ENCODE measurements around the gene MED9.

Gene MED9

GRCh38 chr17:17507465-17508011, 30.7 kb downstream of the MED9 start:
- Histone ChIP-seq H3K9me3 (replicated peaks; ENCODE audit: low read length) (no peaks in the 10 kb centered on the region), H3K27me3 (ENCODE audit: control insufficient read depth, insufficient read depth, low read length) (no peaks in the 10 kb centered on the region), H3K36me3 (ENCODE audit: insufficient read depth, low read length) (no peaks in the 10 kb centered on the region), H3K4me1 (ENCODE audit: control insufficient read depth, insufficient read depth, low read length) (peaks cover 9% of the 10 kb centered on the region), H3K4me3 (ENCODE audit: low read length) (no peak overlapping the region), H3K9ac (ENCODE audit: low read depth, low read length) (no peak overlapping the region), H3K4me2 (ENCODE audit: low read length) (no peak overlapping the region)

GRCh38 chr17:17508019-17508535, 31.3 kb downstream of the MED9 start:
- H3K4me2 ChIP-seq (ENCODE audit: low read length) = no peak overlapping the region

GRCh38 chr17:17508646-17509591, 32.1 kb downstream of the MED9 start:
- H3K9me3 ChIP-seq (replicated peaks; ENCODE audit: low read length) = no peaks in the 10 kb centered on the region
- no peak overlapping the region for H3K9ac ChIP-seq (ENCODE audit: low read depth, low read length)
- no peaks in the 10 kb centered on the region for H3K36me3 ChIP-seq (ENCODE audit: insufficient read depth, low read length)
- H3K4me1 ChIP-seq (ENCODE audit: control insufficient read depth, insufficient read depth, low read length) = peaks cover 14% of the 10 kb centered on the region
- H3K27me3 ChIP-seq (ENCODE audit: control insufficient read depth, insufficient read depth, low read length) = no peaks in the 10 kb centered on the region
- no peak overlapping the region for H3K4me2 ChIP-seq (ENCODE audit: low read length)
- no peak overlapping the region for H3K4me3 ChIP-seq (ENCODE audit: low read length)

More at GRCh38 chr17:17508019-17508535, 31.3 kb downstream of the MED9 start:
- no peaks in the 10 kb centered on the region for H3K27me3 ChIP-seq (ENCODE audit: control insufficient read depth, insufficient read depth, low read length)
- no peak overlapping the region for H3K9ac ChIP-seq (ENCODE audit: low read depth, low read length)
- H3K9me3 ChIP-seq (replicated peaks; ENCODE audit: low read length) = no peaks in the 10 kb centered on the region
- H3K4me3 ChIP-seq (ENCODE audit: low read length) = no peak overlapping the region
- no peaks in the 10 kb centered on the region for H3K36me3 ChIP-seq (ENCODE audit: insufficient read depth, low read length)
- peaks cover 14% of the 10 kb centered on the region for H3K4me1 ChIP-seq (ENCODE audit: control insufficient read depth, insufficient read depth, low read length)

- H3K27me3 ChIP-seq (ENCODE audit: control insufficient read depth, insufficient read depth, low read length) = no peaks in the 10 kb centered on the region
- H3K4me2 ChIP-seq (ENCODE audit: low read length) = no peak overlapping the region
- H3K9ac ChIP-seq (ENCODE audit: low read depth, low read length) = no peak overlapping the region
Measured at GRCh38 chr17:17509601-17510425, 33.0 kb downstream of the MED9 start.

GRCh38 chr17:17510456-17511292, 33.9 kb downstream of the MED9 start:
- H3K9ac ChIP-seq (ENCODE audit: low read depth, low read length) = no peak overlapping the region

More at GRCh38 chr17:17509601-17510425, 33.0 kb downstream of the MED9 start:
- H3K4me1 ChIP-seq (ENCODE audit: control insufficient read depth, insufficient read depth, low read length) = peaks cover 14% of the 10 kb centered on the region
- H3K9me3 ChIP-seq (replicated peaks; ENCODE audit: low read length) = no peaks in the 10 kb centered on the region
- H3K36me3 ChIP-seq (ENCODE audit: insufficient read depth, low read length) = no peaks in the 10 kb centered on the region
- no peak overlapping the region for H3K4me3 ChIP-seq (ENCODE audit: low read length)

GRCh38 chr17:17511293-17511741, 34.5 kb downstream of the MED9 start:
- H3K4me1 ChIP-seq (ENCODE audit: control insufficient read depth, insufficient read depth, low read length) = peaks cover 26% of the 10 kb centered on the region
- H3K9me3 ChIP-seq (replicated peaks; ENCODE audit: low read length) = no peaks in the 10 kb centered on the region
- H3K27me3 ChIP-seq (ENCODE audit: control insufficient read depth, insufficient read depth, low read length) = no peaks in the 10 kb centered on the region
- H3K4me3 ChIP-seq (ENCODE audit: low read length) = no peak overlapping the region
- no peak overlapping the region for H3K9ac ChIP-seq (ENCODE audit: low read depth, low read length)
- H3K36me3 ChIP-seq (ENCODE audit: insufficient read depth, low read length) = no peaks in the 10 kb centered on the region
- no peak overlapping the region for H3K4me2 ChIP-seq (ENCODE audit: low read length)

More at GRCh38 chr17:17510456-17511292, 33.9 kb downstream of the MED9 start:
- Histone ChIP-seq H3K36me3 (ENCODE audit: insufficient read depth, low read length) (no peaks in the 10 kb centered on the region), H3K9me3 (replicated peaks; ENCODE audit: low read length) (no peaks in the 10 kb centered on the region), H3K27me3 (ENCODE audit: control insufficient read depth, insufficient read depth, low read length) (no peaks in the 10 kb centered on the region), H3K4me3 (ENCODE audit: low read length) (no peak overlapping the region), H3K4me2 (ENCODE audit: low read length) (no peak overlapping the region), H3K4me1 (ENCODE audit: control insufficient read depth, insufficient read depth, low read length) (peaks cover 19% of the 10 kb centered on the region)

GRCh38 chr17:17511881-17512858, 35.4 kb downstream of the MED9 start:
- H3K36me3 ChIP-seq (ENCODE audit: insufficient read depth, low read length) = no peaks in the 10 kb centered on the region
- H3K4me2 ChIP-seq (ENCODE audit: low read length) = no peak overlapping the region
- H3K9me3 ChIP-seq (replicated peaks; ENCODE audit: low read length) = no peaks in the 10 kb centered on the region
- no peaks in the 10 kb centered on the region for H3K27me3 ChIP-seq (ENCODE audit: control insufficient read depth, insufficient read depth, low read length)
- peaks cover 28% of the 10 kb centered on the region for H3K4me1 ChIP-seq (ENCODE audit: control insufficient read depth, insufficient read depth, low read length)
- H3K4me3 ChIP-seq (ENCODE audit: low read length) = no peak overlapping the region
- no peak overlapping the region for H3K9ac ChIP-seq (ENCODE audit: low read depth, low read length)

GRCh38 chr17:17512866-17513265, 36.1 kb downstream of the MED9 start:
- Histone ChIP-seq H3K36me3 (ENCODE audit: insufficient read depth, low read length) (no peaks in the 10 kb centered on the region), H3K27me3 (ENCODE audit: control insufficient read depth, insufficient read depth, low read length) (no peaks in the 10 kb centered on the region), H3K4me1 (ENCODE audit: control insufficient read depth, insufficient read depth, low read length) (peaks cover 28% of the 10 kb centered on the region), H3K4me2 (ENCODE audit: low read length) (no peak overlapping the region), H3K9ac (ENCODE audit: low read depth, low read length) (no peak overlapping the region), H3K9me3 (replicated peaks; ENCODE audit: low read length) (no peaks in the 10 kb centered on the region), H3K4me3 (ENCODE audit: low read length) (no peak overlapping the region)

- Histone ChIP-seq H3K9ac (ENCODE audit: low read depth, low read length) (no peak overlapping the region), H3K36me3 (ENCODE audit: insufficient read depth, low read length) (no peaks in the 10 kb centered on the region), H3K4me3 (ENCODE audit: low read length) (no peak overlapping the region), H3K4me1 (ENCODE audit: control insufficient read depth, insufficient read depth, low read length) (peaks cover 28% of the 10 kb centered on the region), H3K4me2 (ENCODE audit: low read length) (no peak overlapping the region), H3K27me3 (ENCODE audit: control insufficient read depth, insufficient read depth, low read length) (no peaks in the 10 kb centered on the region), H3K9me3 (replicated peaks; ENCODE audit: low read length) (no peaks in the 10 kb centered on the region)
Measured at GRCh38 chr17:17513626-17514025, 36.8 kb downstream of the MED9 start.
